HG03520 (cell line): ENCODE data around the gene CPNE2.

Source experiments
- ATAC-seq: cut with Tn5 transposase; IDR thresholded peaks from one replicate; pipeline ENCODE4 v1.9.1; 2021; ENCODE audit warnings: mild to moderate bottlenecking, moderate library complexity; ENCODE audit not compliant: unreplicated experiment

The CPNE2 gene

DNA sequence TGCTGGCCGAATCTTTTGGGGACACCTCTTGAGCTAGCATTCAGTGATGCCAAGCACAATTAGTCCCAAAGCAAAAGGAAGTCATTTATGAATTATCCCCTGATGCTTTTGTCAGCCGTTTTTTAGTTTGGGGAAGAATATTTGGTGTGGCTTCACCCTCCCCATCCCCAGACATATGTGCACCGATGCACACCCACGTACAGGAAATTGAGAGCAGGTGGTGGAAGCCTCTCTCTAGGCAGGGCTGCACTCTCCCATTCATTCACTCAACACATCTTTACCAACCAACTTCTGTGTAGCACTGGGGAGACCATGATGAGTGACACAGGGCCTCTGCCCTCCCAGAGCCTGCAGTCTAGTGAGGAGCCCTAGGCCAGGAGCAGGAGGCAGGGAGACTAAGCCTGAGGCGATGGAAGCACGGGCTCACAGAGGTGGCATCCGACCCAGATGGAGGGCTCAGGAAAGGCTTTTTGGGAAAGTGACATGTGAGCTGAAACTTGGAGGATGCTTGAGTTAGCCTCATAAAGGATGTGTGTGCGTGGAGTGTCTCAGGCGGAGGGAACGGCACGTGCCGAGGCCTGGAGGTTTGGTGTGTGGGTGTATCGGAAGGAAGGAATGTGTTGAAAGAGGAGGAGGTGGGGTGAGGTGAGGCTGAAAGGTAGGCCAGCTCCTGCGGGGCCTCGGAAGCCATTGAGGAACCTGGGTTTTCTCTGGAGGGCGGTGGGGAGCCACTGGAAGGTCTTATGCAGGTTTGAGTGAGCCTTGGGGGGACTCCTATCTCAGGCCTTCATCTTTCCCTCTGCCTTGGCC is 49.6 kb downstream of the CPNE2 start:
- no peak for ATAC-seq

DNA sequence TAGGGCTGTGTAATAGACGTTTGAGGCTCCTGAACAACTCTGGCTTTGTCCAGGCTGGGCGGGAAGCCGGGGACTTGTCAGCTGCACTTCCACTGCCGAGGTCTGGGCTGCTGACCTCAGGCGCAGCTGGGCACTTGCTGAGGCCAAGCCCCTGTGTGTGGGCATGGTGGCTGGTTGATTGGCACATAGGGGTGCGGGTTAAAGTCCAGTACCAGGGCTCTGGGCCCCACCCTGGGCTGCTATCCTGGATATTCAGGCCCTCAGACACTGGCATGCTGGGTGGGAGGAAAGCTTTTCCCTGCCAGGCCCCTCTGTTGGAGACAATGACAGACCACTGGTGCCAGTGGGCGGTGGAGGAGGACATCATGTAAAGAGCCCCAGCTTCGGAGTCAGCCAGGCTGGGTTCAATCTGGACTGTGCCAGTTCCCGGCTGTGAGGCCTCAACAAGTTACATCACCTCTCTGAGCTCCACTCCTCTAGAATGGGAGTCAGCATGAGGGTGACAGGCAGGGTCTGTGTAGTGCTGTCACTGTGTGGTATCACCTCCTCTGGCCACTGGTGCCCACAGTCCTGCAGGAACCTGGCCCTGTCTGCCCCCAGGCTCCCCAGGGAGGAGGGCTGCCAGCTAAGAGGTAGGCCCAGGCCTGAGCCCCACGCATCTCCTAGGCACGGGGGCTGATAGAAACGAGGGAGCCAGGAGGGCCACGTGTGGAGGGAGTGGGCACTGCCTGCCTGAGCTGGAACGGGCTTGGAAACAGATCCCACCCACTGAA is 51.0 kb downstream of the CPNE2 start:
- ATAC-seq, result no peak

DNA sequence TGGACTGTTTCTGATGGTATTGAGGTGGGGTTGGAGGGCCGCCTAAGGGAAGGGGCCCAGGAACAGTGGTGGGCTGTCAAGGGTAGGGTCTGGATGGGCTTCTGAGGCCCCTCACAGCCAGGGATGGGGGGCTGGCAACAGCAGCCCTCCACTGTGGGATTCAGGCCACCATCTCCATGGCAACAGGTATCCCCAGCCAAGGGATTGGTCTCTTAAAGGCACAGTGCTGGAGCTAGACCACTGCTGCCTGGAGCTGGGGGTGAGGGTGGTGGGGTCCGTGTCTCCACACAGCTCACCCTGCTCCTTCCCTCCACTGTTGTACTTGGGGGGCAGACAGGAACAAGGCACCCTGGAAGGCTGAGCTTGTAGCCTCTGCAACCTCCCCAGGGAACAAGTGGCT is 51.6 kb downstream of the CPNE2 start:
- ATAC-seq, result no peak

DNA sequence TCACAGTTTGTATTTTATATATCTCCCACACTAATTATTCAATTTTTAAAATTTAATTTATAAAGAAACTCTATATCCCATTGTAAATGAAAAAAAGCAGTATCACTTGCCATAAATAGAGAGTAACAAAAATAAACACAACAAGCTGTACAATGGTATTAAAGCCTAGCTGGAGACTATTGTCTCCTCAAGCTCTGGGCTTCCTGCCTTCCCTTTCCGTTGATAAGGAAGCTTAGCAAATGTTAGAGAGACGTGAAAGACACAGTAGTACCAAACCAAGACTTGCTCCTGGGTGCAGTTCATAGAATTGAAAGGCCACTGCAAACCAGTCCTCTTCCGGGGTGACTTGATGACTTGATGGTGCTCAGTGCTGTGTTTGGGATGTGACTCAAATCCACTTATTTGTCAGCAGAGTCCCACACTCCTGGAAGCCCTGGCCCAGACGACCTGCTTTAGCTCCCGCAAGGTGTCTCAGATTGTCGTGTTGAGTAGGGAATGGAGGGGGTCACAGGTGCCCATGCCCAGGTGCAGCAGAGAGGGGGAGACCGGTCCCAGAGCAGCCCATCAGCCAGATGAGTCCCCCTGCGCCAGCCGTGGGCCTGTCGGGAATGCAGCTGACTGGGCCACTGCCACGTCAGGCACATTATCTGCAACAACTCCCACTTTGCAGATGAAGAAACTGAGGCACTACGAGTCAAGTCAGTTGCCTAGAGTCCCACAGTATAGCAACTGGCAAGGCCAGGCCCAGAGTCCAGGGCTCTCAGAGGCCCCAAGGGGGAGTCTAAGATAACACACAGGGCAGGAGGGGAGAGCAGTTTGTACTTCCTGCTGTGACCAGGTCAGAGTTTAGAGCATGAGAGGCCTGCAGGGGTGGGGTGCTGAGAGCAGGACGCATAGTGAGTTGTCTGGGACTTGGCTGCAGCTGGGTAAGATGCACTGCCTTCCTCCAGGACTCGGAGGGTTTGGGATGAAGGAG is 53.0 kb downstream of the CPNE2 start:
- ATAC-seq, result no peak

DNA sequence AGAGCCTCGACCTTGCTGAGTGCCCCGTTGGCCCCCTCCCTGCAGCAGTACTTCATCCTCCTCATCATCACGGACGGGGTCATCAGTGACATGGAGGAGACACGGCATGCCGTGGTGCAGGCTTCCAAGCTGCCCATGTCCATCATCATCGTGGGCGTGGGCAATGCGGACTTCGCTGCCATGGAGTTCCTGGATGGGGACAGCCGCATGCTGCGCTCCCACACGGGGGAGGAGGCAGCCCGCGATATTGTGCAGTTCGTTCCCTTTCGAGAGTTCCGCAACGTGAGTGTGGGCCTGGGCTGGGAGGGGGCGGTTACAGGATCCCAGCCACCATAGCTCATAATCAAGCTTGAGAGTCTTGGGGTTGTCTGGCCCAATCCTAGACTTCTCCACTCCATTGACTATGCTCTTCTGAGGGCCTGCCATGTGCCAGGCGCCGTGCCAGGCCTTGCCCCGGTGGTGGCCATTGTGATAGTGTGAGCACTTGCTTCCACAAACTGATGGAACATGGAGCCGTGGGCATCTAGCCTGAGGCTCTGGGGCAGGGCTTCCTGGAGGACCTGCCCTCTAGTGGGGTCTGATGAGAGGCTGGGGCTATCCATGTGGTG is 53.8 kb downstream of the CPNE2 start:
- ATAC-seq, result no peak

DNA sequence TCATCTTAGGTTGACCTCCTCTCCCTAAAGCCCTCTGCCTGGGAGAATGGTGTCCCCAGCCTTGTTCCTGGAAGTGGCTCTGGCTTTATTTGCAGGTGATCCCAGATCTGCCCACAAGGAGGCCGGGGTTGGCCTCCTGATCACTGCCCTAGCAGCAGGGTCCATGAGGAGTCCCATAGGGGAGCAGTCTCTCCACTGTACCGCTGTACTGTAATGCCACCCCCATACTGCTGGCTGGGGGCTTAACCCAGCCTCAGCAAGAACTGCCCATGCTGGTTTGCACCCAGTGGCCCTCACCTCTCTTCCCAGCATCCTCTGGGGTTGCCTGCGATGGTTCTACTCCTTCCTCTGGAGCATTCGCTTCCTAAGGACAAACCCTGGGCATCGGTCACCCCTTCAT is 54.4 kb downstream of the CPNE2 start:
- ATAC-seq, result no peak

DNA sequence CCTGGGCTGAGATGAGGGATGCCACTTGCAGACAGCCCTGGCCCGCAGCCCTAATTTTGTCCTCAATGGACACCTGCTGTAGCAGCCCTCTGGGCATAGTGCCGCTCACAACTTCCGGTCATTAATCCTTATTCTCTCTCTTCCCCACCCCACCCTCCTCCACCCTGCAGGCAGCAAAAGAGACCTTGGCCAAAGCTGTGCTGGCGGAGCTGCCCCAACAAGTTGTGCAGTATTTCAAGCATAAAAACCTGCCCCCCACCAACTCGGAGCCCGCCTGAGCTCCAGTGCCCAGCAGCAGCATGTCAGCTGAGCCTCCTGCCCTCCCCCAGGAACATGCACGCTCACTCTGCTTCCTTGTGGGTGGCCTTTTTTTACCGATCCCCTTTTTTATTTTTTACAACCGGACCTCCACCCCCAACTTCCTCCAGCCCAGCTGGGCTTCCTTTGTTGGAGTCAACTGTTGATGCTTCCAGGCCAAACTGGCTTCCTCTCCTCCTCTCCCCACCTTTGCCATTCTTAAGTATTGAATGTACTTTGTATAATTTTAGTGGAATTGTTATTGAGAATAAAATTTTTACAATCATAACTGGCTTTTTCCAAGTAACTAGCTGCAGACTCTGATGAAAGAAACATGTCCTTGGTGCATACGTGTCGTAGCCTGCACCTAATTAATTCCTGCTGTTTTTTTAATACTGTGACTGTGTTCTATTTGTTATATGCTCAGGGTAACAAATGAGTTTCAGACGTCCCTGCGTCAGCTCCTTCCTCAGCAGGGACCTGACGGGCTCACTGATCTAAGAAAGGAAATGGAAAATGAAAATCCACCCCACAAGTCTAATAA is 55.2 kb downstream of the CPNE2 start:
- ATAC-seq, result no peak

DNA sequence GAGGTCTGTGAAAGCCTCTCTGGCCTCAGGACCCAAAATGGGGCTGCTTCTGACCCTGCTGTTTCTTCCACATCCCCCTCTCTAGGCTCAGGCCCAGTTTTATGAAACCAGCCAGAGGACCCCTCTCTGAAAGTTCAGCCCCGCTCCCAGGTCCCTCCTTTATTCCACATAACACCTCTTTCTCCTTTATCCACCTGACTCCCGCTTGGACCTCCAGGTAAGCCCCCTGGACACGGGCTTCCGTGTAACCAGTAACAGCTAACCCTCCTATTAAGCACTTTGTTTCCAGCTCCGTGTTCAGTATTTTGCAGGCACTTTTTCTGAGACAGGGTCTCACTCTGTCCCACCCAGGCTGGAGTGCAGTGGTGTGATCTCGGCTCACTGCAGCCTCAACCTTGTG is 56.1 kb downstream of the CPNE2 start:
- no peak for ATAC-seq

DNA sequence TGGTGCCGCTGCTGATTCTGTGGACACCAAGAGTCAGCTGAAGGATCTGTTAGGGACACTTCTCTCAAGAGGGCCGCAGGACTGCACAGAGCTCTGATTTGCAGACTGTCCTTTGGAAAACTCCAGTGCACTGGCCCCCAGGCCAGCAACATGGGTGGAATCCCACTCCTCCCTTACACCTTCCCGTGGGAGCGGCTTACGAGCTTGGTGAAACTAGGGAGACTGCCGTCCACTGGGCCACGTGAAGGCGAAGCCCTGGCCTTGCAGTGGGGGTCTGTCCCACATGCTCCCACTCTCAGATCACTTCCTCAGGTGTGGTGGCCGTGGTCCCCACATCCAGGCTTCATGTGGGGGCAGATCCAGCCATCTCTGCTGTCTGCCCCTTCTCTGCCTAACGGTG is 57.0 kb downstream of the CPNE2 start:
- ATAC-seq, result no peak

DNA sequence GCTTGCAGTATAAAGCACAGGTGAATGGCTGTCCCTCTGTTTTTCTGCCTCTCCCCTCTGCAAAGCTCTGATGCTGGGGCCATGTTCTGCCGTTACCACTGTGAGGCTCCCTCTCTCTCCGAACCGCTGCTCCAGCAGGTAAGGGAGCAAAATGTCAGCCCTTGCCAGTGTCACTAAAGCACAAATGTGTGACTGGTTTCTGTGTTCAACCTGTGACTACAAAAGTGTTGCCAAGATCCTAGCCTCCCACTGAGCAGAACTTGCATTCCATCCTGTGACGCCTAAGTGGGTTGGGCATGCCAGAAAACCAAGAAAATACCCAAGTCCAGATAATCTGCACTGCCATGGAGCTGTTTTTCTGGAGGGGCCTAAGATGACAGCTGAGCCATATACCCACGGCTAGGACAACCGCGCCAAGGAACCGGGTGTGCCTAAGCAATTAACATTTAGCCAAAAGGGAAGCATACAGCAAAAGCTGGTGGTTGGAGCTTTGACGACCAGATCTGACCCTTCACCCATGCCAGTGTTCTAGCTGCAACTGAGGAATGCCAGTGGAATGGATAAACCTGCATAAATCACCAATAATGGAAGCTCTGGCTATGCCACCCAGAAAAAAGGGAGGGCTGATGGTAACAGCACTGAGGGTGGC is 58.4 kb downstream of the CPNE2 start:
- no peak for ATAC-seq

DNA sequence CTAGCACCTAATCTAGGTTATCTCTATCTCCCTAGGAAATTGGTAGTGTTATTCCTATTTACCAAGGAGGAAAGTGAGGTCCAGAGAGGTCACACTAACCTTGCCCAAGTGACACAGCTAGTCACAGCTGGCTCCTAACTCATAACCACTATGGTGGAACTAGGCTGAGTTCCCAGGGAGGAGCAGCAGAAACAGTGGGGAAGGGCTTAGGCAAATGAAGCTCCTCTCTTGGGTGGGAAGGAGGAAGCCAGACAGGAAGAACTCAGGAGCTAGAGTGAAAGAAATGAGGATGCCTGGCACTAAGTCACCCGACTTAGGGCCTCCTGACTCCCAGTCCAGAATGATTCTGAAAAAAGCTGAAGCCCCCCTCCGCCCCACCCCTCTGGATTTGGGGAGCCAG is 59.0 kb downstream of the CPNE2 start:
- ATAC-seq, result no peak

DNA sequence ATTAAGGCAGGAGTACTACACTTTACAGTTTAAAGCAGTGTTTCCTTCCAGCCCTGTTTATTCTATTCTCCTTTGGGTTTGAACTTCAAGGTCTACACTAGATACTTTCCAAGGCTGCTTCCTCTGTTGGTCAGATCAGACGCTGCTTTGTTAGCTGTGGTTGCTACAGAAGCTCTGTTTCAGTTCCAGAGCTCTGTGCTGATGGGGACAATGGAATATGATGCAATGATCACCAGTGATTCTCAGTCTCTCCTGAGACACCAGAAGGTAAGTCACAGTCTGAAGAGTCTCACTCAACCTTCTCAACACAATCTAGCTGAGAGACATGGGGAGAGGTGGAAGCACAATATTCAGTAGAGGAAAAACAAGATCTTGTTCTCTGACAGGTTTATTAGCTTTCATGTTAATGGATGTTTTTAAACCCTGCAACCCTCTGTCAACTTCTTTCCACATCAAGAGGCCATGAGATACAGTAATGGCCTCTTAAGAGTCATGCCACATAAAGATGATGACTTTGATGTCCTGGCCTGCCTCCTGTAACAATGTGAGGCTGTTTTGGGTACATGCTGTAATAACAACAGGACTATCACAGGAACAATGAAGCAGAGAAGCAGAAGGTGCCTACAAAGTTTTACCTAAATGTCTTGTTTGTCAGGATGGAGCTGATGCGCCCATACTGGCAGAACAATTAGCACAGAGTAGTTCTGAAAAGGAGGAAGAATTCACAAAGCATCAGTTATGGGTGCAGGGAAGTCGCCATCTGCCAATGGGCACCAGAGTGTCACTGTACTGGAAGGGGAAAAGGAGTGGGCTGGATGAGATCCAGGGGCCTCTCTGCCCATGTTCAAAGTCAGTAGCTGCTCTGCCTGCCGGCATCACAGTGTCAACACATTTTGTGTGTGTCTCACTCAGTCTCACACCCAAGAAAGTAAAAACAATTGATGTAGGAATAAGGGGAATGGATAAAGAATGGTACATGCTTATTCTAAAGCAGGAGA is 60.0 kb downstream of the CPNE2 start:
- ATAC-seq, result no peak

DNA sequence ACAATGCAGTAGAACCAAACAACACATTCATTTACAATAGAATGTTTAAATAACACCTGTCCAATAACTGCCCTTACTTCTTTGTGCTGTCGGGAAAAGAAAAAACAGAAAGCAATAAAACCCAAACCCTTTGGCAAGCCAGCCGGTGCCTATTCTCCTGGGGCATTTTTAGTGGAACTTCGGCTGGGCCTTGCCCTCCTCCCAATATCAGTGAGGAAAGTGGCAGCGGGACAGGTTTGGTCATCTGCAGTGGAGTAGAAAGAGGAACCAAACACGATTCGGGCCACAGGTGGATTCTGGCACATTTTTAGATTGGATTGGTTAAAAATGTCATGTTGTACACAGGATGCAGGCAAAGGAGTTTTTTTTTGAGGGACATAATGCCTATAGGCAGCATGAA is 61.5 kb downstream of the CPNE2 start:
- no peak for ATAC-seq

DNA sequence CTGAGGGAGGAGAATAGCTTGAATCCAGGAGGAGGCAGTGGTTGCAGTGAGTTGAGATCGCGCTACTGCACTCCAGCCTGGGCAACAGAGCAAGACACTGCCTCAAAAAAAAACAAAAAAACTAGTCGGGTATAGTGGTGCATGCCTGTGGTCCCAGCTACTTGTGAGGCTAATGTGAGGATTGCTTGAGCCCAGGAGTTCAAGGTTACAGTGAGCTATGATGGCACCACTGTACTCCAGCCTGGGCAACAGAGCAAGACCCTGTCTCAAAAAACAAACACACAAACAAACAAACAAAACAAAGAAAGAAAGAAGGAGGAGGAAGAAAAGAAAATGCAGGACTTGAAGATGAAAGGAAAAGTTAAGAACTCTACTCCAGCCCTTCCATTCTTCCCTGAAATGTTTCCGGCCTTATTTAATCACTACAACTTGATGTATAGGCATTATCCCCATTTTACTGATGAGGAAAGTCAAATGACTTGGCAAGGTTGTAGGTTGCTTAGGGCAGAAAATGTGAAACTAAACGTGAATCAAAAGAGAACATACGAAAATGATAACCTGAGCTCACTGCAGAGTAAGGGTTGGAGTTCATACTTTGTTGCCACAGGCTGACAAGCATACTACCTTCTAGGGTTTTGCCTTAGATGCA is 63.4 kb downstream of the CPNE2 start:
- ATAC-seq, result no peak

DNA sequence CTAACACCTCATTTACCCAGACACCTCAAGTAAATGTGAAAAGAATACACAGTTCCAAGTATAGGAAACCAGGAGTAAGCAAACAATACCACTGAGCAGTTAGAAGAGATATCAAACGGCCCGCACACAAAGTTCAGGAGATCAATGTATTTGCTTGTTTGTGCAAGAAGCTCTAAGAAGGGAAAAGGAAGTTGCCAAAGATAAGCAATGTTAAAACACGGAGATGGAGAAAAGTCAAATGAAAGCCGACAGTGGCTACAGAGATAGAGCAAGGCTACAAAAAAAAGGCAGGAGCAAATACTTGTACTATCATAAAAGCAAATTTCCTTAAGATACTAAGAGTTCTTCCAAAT is 63.9 kb downstream of the CPNE2 start:
- ATAC-seq, result no peak

DNA sequence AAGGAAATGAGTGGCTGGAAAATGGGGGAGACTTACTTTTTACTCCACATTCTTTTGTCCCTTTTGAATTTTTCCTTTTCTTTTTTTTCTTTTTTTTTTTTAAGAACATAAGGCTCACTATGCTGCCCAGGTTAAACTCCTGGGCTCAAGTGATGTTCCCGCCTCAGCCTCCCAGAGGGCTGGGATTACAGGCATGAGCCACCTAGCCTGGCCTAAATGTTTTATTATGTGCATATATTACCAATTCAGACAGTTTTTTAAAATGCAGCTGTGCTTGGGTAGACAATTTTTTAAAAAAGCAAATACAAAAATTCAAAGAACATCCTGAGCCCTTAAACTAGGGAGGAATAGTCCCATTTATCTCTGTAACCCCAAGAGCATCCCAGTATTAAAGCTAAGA is 65.2 kb downstream of the CPNE2 start:
- ATAC-seq, result no peak

DNA sequence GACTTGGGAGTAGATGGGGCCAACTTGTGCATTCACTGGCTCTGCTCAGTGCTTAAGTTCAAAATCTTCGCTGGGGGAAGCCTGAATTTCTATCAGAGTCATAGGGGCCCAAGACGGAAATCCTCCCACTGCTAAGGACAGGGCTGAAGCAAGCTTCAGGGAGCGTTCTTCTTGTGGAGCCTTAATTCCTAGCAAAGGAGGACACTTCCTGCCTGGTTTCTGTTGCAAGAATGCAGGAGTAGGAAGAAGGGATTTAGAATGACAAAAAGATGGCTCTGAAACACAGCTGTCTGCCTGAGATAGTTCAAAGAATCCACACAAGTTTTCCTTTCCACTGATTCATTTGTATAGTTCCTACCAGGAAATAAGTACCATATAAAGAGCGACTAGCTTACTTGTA is 67.1 kb downstream of the CPNE2 start:
- ATAC-seq, result no peak

DNA sequence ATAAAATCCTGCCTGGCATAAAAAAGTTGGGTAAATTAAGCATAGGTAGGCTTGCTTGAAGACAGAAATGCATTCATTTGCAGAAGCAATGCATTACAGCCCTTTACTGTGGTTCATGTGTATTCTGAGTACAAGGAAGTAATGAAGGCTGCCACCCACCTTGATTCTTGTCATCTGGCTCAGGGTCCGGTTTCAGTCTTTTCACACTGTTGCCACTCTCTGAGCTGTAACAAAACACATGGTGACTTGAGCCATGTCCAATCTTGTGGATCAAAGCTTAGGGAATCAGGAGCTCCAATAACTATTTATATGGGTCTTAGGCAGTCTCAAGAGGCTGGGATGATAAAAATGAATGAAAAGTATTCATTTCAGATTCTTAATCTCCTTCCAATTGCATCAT is 71.5 kb downstream of the CPNE2 start:
- ATAC-seq, result no peak
